GM23338 (cell line): ENCODE measurements around the gene RPL13.

Experiments
- CTCF ChIP-seq, 2 experiments: fragments of 200-600 bp in 1 of 2; sonication (generic) in 1 of 2; conservative IDR thresholded peaks; 2 replicates each; pipeline versions ENCODE4 v1.5.1 to v1.6.1; 2016 to 2017; ENCODE audit warnings: antibody characterized with exemption in 2 of 2, low read depth in 2 of 2, mild to moderate bottlenecking in 2 of 2, moderate library complexity in 1 of 2
- EZH2phosphoT487 ChIP-seq: fragments of 200-600 bp; sonication (generic); IDR thresholded peaks from one replicate; pipeline ENCODE4 v1.8.1; 2018; ENCODE audit warnings: antibody characterized with exemption; ENCODE audit not compliant: unreplicated experiment

DNA sequence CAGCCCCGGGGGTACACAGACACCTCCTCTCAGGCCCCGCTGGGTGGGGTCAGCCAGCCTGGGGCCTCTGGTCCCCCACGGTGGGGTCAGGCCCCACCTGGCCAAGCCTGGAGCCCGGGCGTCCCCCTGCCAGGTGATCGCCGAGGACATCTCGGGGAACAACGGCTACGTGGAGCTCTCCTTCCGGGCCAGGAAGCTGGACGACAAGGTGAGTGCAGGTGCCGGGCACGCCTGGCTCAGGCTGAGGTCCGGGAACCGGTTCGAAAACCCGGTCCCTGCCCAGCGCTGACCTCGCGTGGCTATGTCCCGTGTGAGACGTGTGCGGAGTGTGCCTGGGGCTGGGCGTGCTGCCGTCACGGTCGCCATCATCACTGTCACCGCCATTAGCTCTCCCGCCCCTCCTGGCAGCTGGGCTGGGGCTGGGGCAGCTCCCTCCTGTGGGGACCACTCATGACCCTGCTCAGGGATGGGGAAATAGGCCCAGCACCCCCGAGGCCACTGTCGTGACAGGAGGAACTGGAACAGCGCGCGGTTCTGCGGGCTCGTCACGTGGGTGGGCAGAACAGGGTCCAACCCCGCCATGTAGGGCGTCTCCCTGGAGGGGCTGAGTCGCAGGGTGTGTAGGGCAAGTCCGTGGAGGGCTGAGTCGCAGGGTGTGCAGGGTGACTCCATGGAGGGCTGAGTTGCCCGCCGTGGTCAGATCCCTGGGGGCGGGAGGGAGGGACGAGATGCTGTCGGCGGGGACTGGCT lies 23.6 kb downstream of the RPL13 start:
- TF ChIP-seq CTCF (conservative IDR thresholded peaks at IDR 0.05; ENCODE audit: low read depth in 2 of 2) = no peak
- TF ChIP-seq EZH2phosphoT487 = no peak
